Caco-2 (cell line): Measurements from ENCODE around the gene STX1B. TPM values are rescaled to one million over a fixed set of nuclear protein-coding genes. Genes with fewer than 3 reads are reported as not detected.
A peak's percentile ranks its signal among the peaks of the same experiment; 100 is the strongest.

Experiments
- BruUV-seq: library from RNA; stranded (reverse); fragments of 400-500 nt; replicated peaks from 2 replicates; lab custom pipeline; 2021; lab: Mats Ljungman, UMichigan
- CTCF ChIA-PET: fragments of 300-600 bp; sonication (Branson Sonifier 250); formaldehyde crosslinking; loops from one replicate; lab custom pipeline; 2022; ENCODE audit warnings: antibody characterized with exemption; lab: Charles Lee
- POLR2A ChIA-PET: fragments of 300-600 bp; sonication (Branson Sonifier 250); formaldehyde crosslinking; loops from one replicate; lab custom pipeline; 2022; ENCODE audit warnings: antibody characterized with exemption; lab: Charles Lee
- DNase-seq, 2 experiments: peaks; one replicate each; pipeline versions ENCODE4 v3.0.0 to v3.0.0-alpha.2; 2020 to 2022
- H3K27me3 ChIP-seq: replicated peaks from 2 replicates; pipeline ENCODE4 v1.6.0; 2011; ENCODE audit warnings: low read length; ENCODE audit not compliant: control insufficient read depth, insufficient read depth
- H3K36me3 ChIP-seq: 2 replicates; pipeline ENCODE4 v1.5.1; 2011; ENCODE audit warnings: low read length; ENCODE audit not compliant: control insufficient read depth, insufficient read depth
- H3K4me1 ChIP-seq: fragments of 250-450 bp; sonication (Bioruptor Pico); 2 replicates; pipeline ENCODE4 v1.5.1; 2020; ENCODE audit warnings: mild to moderate bottlenecking
- H3K4me3 ChIP-seq: 2 replicates; pipeline ENCODE4 v1.5.1; 2011; ENCODE audit warnings: low read depth, mild to moderate bottlenecking, control low read depth, low read length
- H3K9me3 ChIP-seq: fragments of 250-450 bp; sonication (Bioruptor Pico); 2 replicates; pipeline ENCODE4 v1.5.1; 2020; ENCODE audit warnings: mild to moderate bottlenecking, moderate library complexity
- H3K27ac Mint-ChIP-seq: one replicate; pipeline ENCODE4 v1.8.0; 2022; ENCODE audit warnings: mixed read lengths; ENCODE audit not compliant: unreplicated experiment
- H3K27me3 Mint-ChIP-seq: one replicate; pipeline ENCODE4 v1.8.0; 2022; ENCODE audit warnings: mixed read lengths; ENCODE audit not compliant: insufficient read depth, unreplicated experiment
- H3K36me3 Mint-ChIP-seq: one replicate; pipeline ENCODE4 v1.8.0; 2022; ENCODE audit warnings: mild to moderate bottlenecking, mixed read lengths; ENCODE audit not compliant: insufficient read depth, unreplicated experiment
- H3K4me1 Mint-ChIP-seq: one replicate; pipeline ENCODE4 v1.8.0; 2022; ENCODE audit warnings: low read depth, mixed read lengths; ENCODE audit not compliant: unreplicated experiment
- H3K4me3 Mint-ChIP-seq: one replicate; pipeline ENCODE4 v1.8.0; 2022; ENCODE audit warnings: mild to moderate bottlenecking, moderate library complexity, mixed read lengths; ENCODE audit not compliant: unreplicated experiment
- H3K9me3 Mint-ChIP-seq: one replicate; pipeline ENCODE4 v1.8.0; 2022; ENCODE audit warnings: mixed read lengths; ENCODE audit not compliant: unreplicated experiment
- intact Hi-C: fragments of 100-400 bp; cut with micrococcal nuclease; formaldehyde crosslinking; loops from one replicate; pipeline ENCODE4 v1.10.0; 2022; ENCODE audit not compliant: unreplicated experiment
- total RNA-seq: library from RNA; stranded (reverse); gene quantifications from 2 replicates; pipeline ENCODE4 v1.2.3, GENCODE V29; 2022
- TF ChIP-seq, protein P1 (sequence below), 2 experiments: fragments of 200-600 bp in 1 of 2; IDR thresholded peaks; 1 replicate in 1 of 2; 2 replicates in 1 of 2; pipeline versions ENCODE4 v1.5.1 to v1.8.0; 2011 to 2022; ENCODE audit warnings: antibody characterized with exemption in 1 of 2, control low read depth in 1 of 2, inconsistent platforms in 1 of 2, low read depth in 1 of 2, low read length in 1 of 2, mild to moderate bottlenecking in 1 of 2, moderate library complexity in 1 of 2; ENCODE audit not compliant: insufficient read depth in 1 of 2, severe bottlenecking in 1 of 2, unreplicated experiment in 1 of 2

The STX1B gene
- total RNA-seq, 1 experiment from 2014 or later, result 0.77 TPM

- no peaks in the 10 kb centered on the region for H3K27me3 ChIP-seq
- no peaks in the 10 kb centered on the region for H3K9me3 ChIP-seq
- POLR2A ChIA-PET, result no interaction called here
- Mint-ChIP-seq H3K4me3 (no peak overlapping the region), H3K27ac (peak overlapping the region; percentile 39), H3K27me3 (no peaks in the 10 kb centered on the region), H3K4me1 (peaks cover 8% of the 10 kb centered on the region), H3K9me3 (no peaks in the 10 kb centered on the region), H3K36me3 (peaks cover 38% of the 10 kb centered on the region)
- CTCF ChIA-PET, result no interaction called here
- no peak overlapping the region; the same call in 1 of the 2 replicates for H3K4me3 ChIP-seq
- intact Hi-C loops, result no loop called here
- BruUV-seq, result no TSS peak
- no peaks in the 10 kb centered on the region for H3K36me3 ChIP-seq
- DNase-seq, result no peak
- H3K4me1 ChIP-seq, result peaks cover 12% of the 10 kb centered on the region
- TF ChIP-seq, protein P1, sequence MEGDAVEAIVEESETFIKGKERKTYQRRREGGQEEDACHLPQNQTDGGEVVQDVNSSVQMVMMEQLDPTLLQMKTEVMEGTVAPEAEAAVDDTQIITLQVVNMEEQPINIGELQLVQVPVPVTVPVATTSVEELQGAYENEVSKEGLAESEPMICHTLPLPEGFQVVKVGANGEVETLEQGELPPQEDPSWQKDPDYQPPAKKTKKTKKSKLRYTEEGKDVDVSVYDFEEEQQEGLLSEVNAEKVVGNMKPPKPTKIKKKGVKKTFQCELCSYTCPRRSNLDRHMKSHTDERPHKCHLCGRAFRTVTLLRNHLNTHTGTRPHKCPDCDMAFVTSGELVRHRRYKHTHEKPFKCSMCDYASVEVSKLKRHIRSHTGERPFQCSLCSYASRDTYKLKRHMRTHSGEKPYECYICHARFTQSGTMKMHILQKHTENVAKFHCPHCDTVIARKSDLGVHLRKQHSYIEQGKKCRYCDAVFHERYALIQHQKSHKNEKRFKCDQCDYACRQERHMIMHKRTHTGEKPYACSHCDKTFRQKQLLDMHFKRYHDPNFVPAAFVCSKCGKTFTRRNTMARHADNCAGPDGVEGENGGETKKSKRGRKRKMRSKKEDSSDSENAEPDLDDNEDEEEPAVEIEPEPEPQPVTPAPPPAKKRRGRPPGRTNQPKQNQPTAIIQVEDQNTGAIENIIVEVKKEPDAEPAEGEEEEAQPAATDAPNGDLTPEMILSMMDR (IDR thresholded peaks at IDR 0.05; ENCODE audit: insufficient read depth in 1 of 2, low read depth in 1 of 2, low read length in 1 of 2, severe bottlenecking in 1 of 2, unreplicated experiment in 1 of 2), result no peak
These were observed 59.8 kb downstream of the STX1B start for GRCh38 chr16:30950516-30951065.

DNA sequence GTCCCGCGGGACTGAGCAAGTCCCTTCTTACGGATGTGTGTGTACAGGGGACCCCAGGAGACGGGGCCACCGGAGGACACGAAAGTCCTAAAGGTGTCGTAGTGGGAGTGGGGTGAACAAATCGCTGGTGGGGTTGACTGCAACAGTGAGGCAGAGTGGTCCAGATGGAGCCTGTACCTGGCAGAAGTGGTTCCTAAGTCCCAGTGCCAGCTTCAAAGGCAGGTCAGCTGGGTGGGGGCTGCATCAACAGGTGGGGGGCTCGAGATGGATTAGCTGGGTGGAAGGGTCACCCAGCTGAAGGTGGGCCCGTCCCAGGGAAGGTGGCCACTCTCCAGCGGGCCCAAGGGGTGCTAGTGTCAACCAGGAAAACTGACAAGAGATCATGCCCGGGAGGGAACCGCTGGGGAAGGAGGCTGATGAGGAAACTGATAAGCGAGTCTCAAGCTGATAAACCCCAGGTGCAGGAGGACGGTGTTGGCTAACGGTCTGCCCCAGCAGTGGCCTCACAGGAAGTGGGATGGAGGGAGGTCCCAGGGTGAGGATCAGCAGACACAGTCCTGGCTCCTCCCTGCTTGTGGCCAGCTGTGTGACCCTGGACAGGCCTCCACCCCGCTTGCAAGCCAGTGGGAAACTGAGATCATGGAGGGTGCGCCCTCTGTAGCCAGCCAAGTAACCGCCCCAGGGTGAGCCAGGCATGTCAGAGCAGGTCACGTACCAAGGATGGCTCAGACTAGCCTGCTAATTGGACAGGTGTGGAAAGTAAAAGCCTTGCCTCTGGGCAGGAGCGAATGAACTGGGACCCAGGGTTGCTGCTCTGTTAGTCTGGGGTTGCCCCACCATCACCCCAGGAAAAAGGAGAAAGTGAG, 60.6 kb downstream of the STX1B start:
- DNase-seq, result peak; percentile 61 to 81
- TF ChIP-seq, protein P1 (IDR thresholded peaks at IDR 0.05; ENCODE audit: insufficient read depth in 1 of 2, low read depth in 1 of 2, low read length in 1 of 2, severe bottlenecking in 1 of 2, unreplicated experiment in 1 of 2), result no peak
- intact Hi-C loops, result no loop called here
- Histone ChIP-seq H3K4me3 (peak overlapping the region; percentile 73), H3K4me1 (peaks cover 12% of the 10 kb centered on the region), H3K27me3 (no peaks in the 10 kb centered on the region), H3K36me3 (no peaks in the 10 kb centered on the region), H3K9me3 (no peaks in the 10 kb centered on the region)
- Mint-ChIP-seq H3K36me3 (peaks cover 45% of the 10 kb centered on the region), H3K4me3 (peak overlapping the region; percentile 74), H3K27ac (peak overlapping the region; percentile 39), H3K4me1 (peaks cover 8% of the 10 kb centered on the region), H3K27me3 (no peaks in the 10 kb centered on the region), H3K9me3 (no peaks in the 10 kb centered on the region)
- ChIA-PET CTCF (interaction anchor here (0.7 to 0.8 kb wide), 4 partner anchors 27 to 927 kb away, joined by 3 to 9 read pairs (median 6); no protein-coding TSS in a partner anchor), POLR2A (interaction anchor here (0.6 kb wide), 3 partner anchors 10 to 493 kb away, joined by 3 to 7 read pairs (median 3); no protein-coding TSS in a partner anchor)
- BruUV-seq, result TSS peak; percentile 11
